Lung (tissue), 12 donors: Measurements from ENCODE around the gene NQO2. TPM values are rescaled to one million over a fixed set of nuclear protein-coding genes. Genes with fewer than 3 reads are reported as not detected.

Experiments used
- ATAC-seq: fragments of 200-7000 bp; cut with Tn5 transposase; one replicate; pipeline ENCODE4 v1.9.1; 2020; ENCODE audit warnings: moderate number of reproducible peaks; ENCODE audit not compliant: insufficient read depth, low FRiP score
- DNase-seq, 3 donors: peaks; one replicate each; pipeline ENCODE4 v3.0.0-alpha.2; 2013 to 2017
- H3K27ac ChIP-seq, 2 donors: one replicate each; pipeline ENCODE4 v1.5.1; 2013; ENCODE audit warnings: mild to moderate bottlenecking in 2 of 2, moderate library complexity in 2 of 2, control low read depth in 1 of 2, inconsistent platforms in 1 of 2, low read depth in 1 of 2, low read length in 1 of 2
- H3K27me3 ChIP-seq, 3 donors: one replicate each; pipeline ENCODE4 v1.5.1; 2013; ENCODE audit warnings: low read length in 2 of 3; ENCODE audit not compliant: control insufficient read depth in 3 of 3, insufficient read depth in 3 of 3
- H3K36me3 ChIP-seq, 4 donors: one replicate each; pipeline ENCODE4 v1.5.1; 2013; ENCODE audit warnings: low read length in 4 of 4, mild to moderate bottlenecking in 1 of 4, moderate library complexity in 1 of 4; ENCODE audit not compliant: control insufficient read depth in 4 of 4, insufficient read depth in 4 of 4
- H3K4me1 ChIP-seq, 5 donors: one replicate each; pipeline ENCODE4 v1.5.1; 2013; ENCODE audit warnings: low read length in 5 of 5, mild to moderate bottlenecking in 2 of 5, moderate library complexity in 1 of 5; ENCODE audit not compliant: control insufficient read depth in 5 of 5, insufficient read depth in 5 of 5
- H3K4me3 ChIP-seq: one replicate; pipeline ENCODE4 v1.5.1; 2013; ENCODE audit warnings: mild to moderate bottlenecking, control low read depth, moderate library complexity
- H3K9ac ChIP-seq, 2 donors: one replicate each; pipeline ENCODE4 v1.5.1; 2013; ENCODE audit warnings: low read length in 2 of 2, control low read depth in 1 of 2; ENCODE audit not compliant: insufficient read depth in 1 of 2
- H3K9me3 ChIP-seq, 4 donors: one replicate each; pipeline ENCODE4 v1.5.1; 2013; ENCODE audit warnings: low read length in 3 of 4, mild to moderate bottlenecking in 1 of 4, moderate library complexity in 1 of 4; ENCODE audit not compliant: control insufficient read depth in 4 of 4, insufficient read depth in 3 of 4
- WGBS, 2 donors: extraction: QIAGEN DNeasy Blood & Tissue Kit; methylation state at CpG; one replicate each; pipeline ENCODE4 v1.1.7; 2013; 5-methylcytosine and 5-hydroxymethylcytosine counted together
- polyA plus RNA-seq, 2 donors: library from polyadenylated mRNA; stranded (reverse); fragments of 200-250 nt; gene quantifications; one replicate each; pipeline ENCODE4 v1.2.1, GENCODE V29; 2013
- total RNA-seq, 2 donors: library from RNA; depleted of rRNA in 1 of 2; stranded (reverse); fragments of >200 nt in 1 of 2; gene quantifications; one replicate each; pipeline ENCODE4 v1.2.1, GENCODE V29; 2014 to 2021
- TF ChIP-seq, protein P1 (sequence below): IDR thresholded peaks from 2 replicates; pipeline ENCODE4 v1.5.1; 2012; ENCODE audit warnings: mild to moderate bottlenecking; ENCODE audit errors: control extremely low read depth, extremely low read depth
- donor health status: control.
- donor health status: control.
- donor health status: Bipolar disorder and iron deficiency.
- donor health status: healthy.
- donor health status: DM: yes; HTN: yes; CAD: no.

NQO2 gene
- total and polyA plus RNA-seq, 4 donors = 9.4 to 47.1 (median 43.1) TPM

DNA sequence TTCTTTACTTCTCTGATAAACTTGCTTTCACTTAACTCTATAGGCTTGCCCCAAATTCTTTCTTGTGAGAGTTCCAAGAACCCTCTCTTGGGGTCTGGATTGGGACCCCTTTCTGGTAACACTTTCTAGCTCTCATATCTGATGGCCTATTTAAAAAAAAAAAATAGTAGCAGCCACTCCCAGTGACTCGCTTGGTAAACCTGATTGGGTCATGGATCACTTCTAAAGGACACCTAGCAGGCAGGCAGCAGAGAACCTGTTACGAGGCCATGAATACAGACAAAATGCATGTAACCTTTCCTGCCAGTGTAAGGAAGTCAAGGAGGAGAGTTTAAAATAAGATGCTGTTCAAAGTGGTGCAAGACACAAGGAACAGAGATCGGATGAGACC is 19.2 kb upstream of the NQO2 start:
- Histone ChIP-seq H3K36me3 (no peaks in the 10 kb centered on the region), H3K4me3 (no peak overlapping the region), H3K4me1 (peaks cover 0 to 10% (median 6%) of the 10 kb centered on the region in 5 donors), H3K27ac (peak overlapping the region in 1 of 2 donors; percentile 35), H3K9ac (no peak overlapping the region), H3K9me3 (no peaks in the 10 kb centered on the region), H3K27me3 (no peaks in the 10 kb centered on the region)
- TF ChIP-seq, protein P1, sequence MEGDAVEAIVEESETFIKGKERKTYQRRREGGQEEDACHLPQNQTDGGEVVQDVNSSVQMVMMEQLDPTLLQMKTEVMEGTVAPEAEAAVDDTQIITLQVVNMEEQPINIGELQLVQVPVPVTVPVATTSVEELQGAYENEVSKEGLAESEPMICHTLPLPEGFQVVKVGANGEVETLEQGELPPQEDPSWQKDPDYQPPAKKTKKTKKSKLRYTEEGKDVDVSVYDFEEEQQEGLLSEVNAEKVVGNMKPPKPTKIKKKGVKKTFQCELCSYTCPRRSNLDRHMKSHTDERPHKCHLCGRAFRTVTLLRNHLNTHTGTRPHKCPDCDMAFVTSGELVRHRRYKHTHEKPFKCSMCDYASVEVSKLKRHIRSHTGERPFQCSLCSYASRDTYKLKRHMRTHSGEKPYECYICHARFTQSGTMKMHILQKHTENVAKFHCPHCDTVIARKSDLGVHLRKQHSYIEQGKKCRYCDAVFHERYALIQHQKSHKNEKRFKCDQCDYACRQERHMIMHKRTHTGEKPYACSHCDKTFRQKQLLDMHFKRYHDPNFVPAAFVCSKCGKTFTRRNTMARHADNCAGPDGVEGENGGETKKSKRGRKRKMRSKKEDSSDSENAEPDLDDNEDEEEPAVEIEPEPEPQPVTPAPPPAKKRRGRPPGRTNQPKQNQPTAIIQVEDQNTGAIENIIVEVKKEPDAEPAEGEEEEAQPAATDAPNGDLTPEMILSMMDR = no peak
- DNase-seq (no peak), ATAC-seq (no peak)
- WGBS, 2 donors = 47 to 71% methylated on average over 3 of the region's 3 CpGs

DNA sequence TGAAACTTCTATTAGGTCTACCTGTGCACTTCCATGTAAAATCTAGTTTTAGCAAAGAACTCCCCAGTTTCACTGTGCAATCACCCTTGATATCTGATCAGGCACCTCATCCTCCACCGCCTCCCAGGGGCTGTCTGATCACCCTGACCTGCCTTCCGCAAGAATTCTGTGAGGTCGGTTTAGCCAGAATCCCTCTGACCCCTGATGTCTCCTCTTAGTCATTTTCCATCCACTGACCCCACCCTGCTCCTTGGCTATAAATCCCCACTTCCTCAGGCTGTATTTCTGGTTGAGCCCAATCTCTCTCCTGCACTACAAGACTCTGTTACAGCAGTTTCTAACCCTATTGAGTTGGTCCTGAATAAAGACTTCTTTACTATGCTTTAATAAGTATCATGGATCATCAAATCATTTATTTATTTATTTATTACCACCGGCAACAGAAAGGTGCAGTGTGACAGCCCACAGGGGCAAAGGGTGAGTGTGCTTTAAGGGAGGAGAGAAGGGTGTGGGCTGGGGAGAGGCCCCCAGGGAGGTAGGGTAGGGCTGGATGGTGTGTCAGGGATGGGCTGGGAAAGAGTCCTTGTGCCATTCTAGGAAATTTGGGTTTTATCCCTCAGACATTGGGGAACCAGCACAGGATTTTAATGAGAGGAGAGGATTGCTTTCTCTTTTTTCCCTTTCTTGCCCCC is 17.1 kb upstream of the NQO2 start:
- Histone ChIP-seq H3K36me3 (no peaks in the 10 kb centered on the region), H3K4me3 (no peak overlapping the region), H3K27ac (peak overlapping the region in 1 of 2 donors; percentile 60), H3K27me3 (no peaks in the 10 kb centered on the region), H3K4me1 (peaks cover 0 to 13% (median 9%) of the 10 kb centered on the region in 5 donors), H3K9me3 (no peaks in the 10 kb centered on the region), H3K9ac (no peak overlapping the region)
- 79 to 85% methylated on average over 4 of the region's 4 CpGs for WGBS, 2 donors
- TF ChIP-seq, protein P1 = no peak
- DNase-seq (no peak), ATAC-seq (no peak)

GRCh38 chr6:2984738-2985406 is 14.8 kb upstream of the NQO2 start:
- Histone ChIP-seq H3K27ac (no peak overlapping the region), H3K9ac (no peak overlapping the region), H3K27me3 (no peaks in the 10 kb centered on the region), H3K4me3 (no peak overlapping the region), H3K36me3 (no peaks in the 10 kb centered on the region), H3K4me1 (peaks cover 0 to 20% (median 8%) of the 10 kb centered on the region in 5 donors), H3K9me3 (no peaks in the 10 kb centered on the region)
- whole genome bisulfite sequencing, 2 donors = 94 to 96% methylated on average over 12 of the region's 12 CpGs
- ATAC-seq (no peak), DNase-seq (no peak)
- TF ChIP-seq, protein P1 = no peak
